Loucy (cell line): ENCODE results near the gene MIEF1.

ENCODE experiments used
- H2AFZ ChIP-seq: fragments of 200-600 bp; sonication (generic); 2 replicates; pipeline ENCODE4 v1.6.0; 2016; ENCODE audit warnings: antibody characterized with exemption, mild to moderate bottlenecking, low read length, moderate library complexity
- H3F3A ChIP-seq: fragments of 200-600 bp; 2 replicates; pipeline ENCODE4 v1.6.0; 2016; ENCODE audit warnings: antibody characterized with exemption, low read depth, mild to moderate bottlenecking
- H3K27me3 ChIP-seq: fragments of 200-600 bp; sonication (generic); 2 replicates; pipeline ENCODE4 v1.6.1; 2014; ENCODE audit warnings: low read length, mild to moderate bottlenecking; ENCODE audit not compliant: insufficient read depth, poor library complexity, severe bottlenecking
- H3K36me3 ChIP-seq: fragments of 200-600 bp; sonication (generic); 2 replicates; pipeline ENCODE4 v1.6.1; 2016; ENCODE audit warnings: low read length; ENCODE audit not compliant: insufficient read depth
- H3K4me1 ChIP-seq: fragments of 200-600 bp; sonication (generic); 2 replicates; pipeline ENCODE4 v1.5.1; 2014; ENCODE audit warnings: low read length, mild to moderate bottlenecking; ENCODE audit not compliant: insufficient read depth, poor library complexity, severe bottlenecking
- H3K4me2 ChIP-seq: fragments of 200-600 bp; sonication (generic); 2 replicates; pipeline ENCODE4 v1.6.0; 2014; ENCODE audit warnings: antibody characterized with exemption, low read length, low read depth, mild to moderate bottlenecking; ENCODE audit not compliant: poor library complexity, severe bottlenecking
- H3K4me3 ChIP-seq: fragments of 200-600 bp; sonication (generic); 2 replicates; pipeline ENCODE4 v1.5.1; 2014; ENCODE audit warnings: low read length, mild to moderate bottlenecking, mixed read lengths; ENCODE audit not compliant: poor library complexity, severe bottlenecking
- H3K79me2 ChIP-seq: fragments of 200-600 bp; sonication (generic); 2 replicates; pipeline ENCODE4 v1.6.1; 2014; ENCODE audit warnings: low read length; ENCODE audit not compliant: insufficient read depth
- H3K9ac ChIP-seq: fragments of 200-600 bp; sonication (generic); 2 replicates; pipeline ENCODE4 v1.6.0; 2014; ENCODE audit warnings: mild to moderate bottlenecking, low read depth, low read length, moderate library complexity; ENCODE audit not compliant: poor library complexity, severe bottlenecking
- H3K9me2 ChIP-seq: fragments of 200-600 bp; sonication (generic); replicated peaks from 2 replicates; pipeline ENCODE4 v1.6.1; 2016; ENCODE audit warnings: low read depth, low read length, mixed read lengths
- H3K9me3 ChIP-seq: fragments of 200-600 bp; sonication (generic); 2 replicates; pipeline ENCODE4 v1.6.1; 2014; ENCODE audit warnings: mild to moderate bottlenecking, antibody characterized with exemption, low read length, low read depth; ENCODE audit not compliant: insufficient read depth
- H4K20me1 ChIP-seq: fragments of 200-600 bp; sonication (generic); 2 replicates; pipeline ENCODE4 v1.6.0; 2014; ENCODE audit warnings: antibody characterized with exemption, low read length, mild to moderate bottlenecking; ENCODE audit not compliant: insufficient read depth, poor library complexity, severe bottlenecking
- EZH2phosphoT487 ChIP-seq: fragments of 200-600 bp; IDR thresholded peaks from 2 replicates; pipeline ENCODE4 v1.6.1; 2018; ENCODE audit warnings: antibody characterized with exemption, mild to moderate bottlenecking, moderate library complexity, borderline replicate concordance
- TF ChIP-seq, protein P1 (sequence below): fragments of 200-600 bp; sonication (generic); conservative IDR thresholded peaks from 2 replicates; pipeline ENCODE4 v1.5.1; 2014; ENCODE audit warnings: mild to moderate bottlenecking, antibody characterized with exemption, low read length

MIEF1 gene

DNA sequence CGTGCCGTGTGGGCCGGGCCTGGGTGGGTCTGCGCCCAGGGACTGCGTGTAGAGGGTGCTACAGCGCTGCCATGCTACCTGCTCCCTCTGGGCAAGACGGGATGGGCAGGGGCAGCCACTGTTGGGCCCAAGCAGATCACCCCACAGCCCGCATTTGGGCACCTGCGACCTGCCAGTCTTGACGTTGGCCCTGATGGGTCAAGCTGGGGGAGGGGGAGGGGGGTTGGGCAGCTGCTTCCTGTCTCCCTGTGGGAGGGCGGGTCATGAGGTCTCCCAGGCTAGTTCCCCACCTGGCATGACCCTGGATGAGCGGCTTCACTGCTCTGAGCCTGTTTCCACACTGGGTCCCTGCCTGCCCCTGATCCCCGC is 33.3 kb downstream of the MIEF1 start:
- H3K79me2 ChIP-seq = peaks cover 22% of the 10 kb centered on the region
- H3K9me2 ChIP-seq = no peaks in the 10 kb centered on the region
- TF ChIP-seq, protein P1, sequence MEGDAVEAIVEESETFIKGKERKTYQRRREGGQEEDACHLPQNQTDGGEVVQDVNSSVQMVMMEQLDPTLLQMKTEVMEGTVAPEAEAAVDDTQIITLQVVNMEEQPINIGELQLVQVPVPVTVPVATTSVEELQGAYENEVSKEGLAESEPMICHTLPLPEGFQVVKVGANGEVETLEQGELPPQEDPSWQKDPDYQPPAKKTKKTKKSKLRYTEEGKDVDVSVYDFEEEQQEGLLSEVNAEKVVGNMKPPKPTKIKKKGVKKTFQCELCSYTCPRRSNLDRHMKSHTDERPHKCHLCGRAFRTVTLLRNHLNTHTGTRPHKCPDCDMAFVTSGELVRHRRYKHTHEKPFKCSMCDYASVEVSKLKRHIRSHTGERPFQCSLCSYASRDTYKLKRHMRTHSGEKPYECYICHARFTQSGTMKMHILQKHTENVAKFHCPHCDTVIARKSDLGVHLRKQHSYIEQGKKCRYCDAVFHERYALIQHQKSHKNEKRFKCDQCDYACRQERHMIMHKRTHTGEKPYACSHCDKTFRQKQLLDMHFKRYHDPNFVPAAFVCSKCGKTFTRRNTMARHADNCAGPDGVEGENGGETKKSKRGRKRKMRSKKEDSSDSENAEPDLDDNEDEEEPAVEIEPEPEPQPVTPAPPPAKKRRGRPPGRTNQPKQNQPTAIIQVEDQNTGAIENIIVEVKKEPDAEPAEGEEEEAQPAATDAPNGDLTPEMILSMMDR = no peak
- TF ChIP-seq EZH2phosphoT487 = no peak
- H3K27me3 ChIP-seq = no peaks in the 10 kb centered on the region
- H3F3A ChIP-seq = no peaks in the 10 kb centered on the region
- H3K36me3 ChIP-seq = no peaks in the 10 kb centered on the region
- H3K4me3 ChIP-seq = no peak overlapping the region
- H3K9me3 ChIP-seq = no peaks in the 10 kb centered on the region
- H4K20me1 ChIP-seq = peaks cover 9% of the 10 kb centered on the region
- H3K4me2 ChIP-seq = peak overlapping the region; percentile 58
- H2AFZ ChIP-seq = peak overlapping the region; percentile 29; the same call in 1 of the 2 replicates
- H3K4me1 ChIP-seq = peaks cover 21% of the 10 kb centered on the region
- H3K9ac ChIP-seq = peak overlapping the region; percentile 3

DNA sequence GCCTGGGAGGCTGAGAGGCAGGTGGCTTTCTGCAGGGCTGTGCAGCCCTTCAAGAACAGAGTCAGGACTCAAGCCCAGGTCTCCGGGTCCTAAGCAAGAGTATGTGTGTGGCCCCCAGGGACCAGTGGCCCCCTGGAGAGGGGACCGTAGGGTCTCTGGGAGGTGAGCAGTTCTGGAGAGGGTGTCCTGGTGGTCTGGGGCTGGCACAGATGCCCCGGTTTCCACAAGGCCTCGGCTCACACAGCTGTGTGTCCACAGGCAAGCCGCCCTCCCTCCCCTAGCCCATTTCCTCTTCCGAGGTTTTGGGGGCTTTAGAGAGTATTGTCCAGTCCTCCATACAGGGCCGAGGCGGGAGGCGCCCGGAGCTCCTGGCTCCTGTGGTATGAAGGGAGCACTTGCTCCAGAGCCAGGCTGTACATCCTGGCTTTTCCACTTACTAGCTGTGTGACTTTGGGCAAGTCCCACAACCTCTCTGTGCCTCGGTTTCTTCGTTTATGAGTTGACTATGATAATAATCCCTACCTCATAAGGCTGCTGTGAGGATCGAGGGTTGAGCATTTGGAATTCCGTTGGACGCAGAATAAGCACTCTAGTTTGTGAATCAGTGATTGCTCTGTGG is 33.9 kb downstream of the MIEF1 start:
- Histone ChIP-seq H3K9me2 (no peaks in the 10 kb centered on the region), H2AFZ (no peak overlapping the region), H3K9me3 (no peaks in the 10 kb centered on the region), H3K4me1 (peaks cover 16% of the 10 kb centered on the region), H3K79me2 (peaks cover 16% of the 10 kb centered on the region), H3F3A (no peaks in the 10 kb centered on the region), H3K4me2 (no peak overlapping the region), H3K27me3 (no peaks in the 10 kb centered on the region), H3K9ac (no peak overlapping the region), H3K4me3 (no peak overlapping the region), H3K36me3 (no peaks in the 10 kb centered on the region), H4K20me1 (peaks cover 6% of the 10 kb centered on the region)
- no peak for TF ChIP-seq EZH2phosphoT487
- TF ChIP-seq, protein P1 = no peak

DNA sequence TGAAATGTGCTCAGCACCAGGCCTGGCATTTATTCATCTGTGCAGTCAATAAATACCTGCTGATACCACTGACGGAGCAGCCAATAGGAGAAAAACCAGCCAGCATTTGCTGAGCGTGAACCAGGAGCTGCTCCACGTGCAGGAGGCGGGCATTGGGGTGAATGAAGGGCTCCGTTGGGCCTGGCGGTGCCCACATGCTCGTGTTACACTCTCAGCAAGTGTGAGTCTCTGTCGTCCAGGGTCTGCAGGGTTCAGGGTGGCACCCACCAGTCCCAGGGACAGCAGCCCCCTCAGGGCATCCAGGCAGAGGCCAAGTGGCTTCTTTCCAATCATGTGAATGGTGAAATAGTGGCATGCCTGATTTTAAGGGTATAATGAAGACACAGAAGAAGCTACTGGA is 34.6 kb downstream of the MIEF1 start:
- Histone ChIP-seq H3K9me3 (no peaks in the 10 kb centered on the region), H3K4me3 (no peak overlapping the region), H3K9ac (no peak overlapping the region), H3K4me2 (no peak overlapping the region), H3K9me2 (no peaks in the 10 kb centered on the region), H3F3A (no peaks in the 10 kb centered on the region), H3K4me1 (peaks cover 9% of the 10 kb centered on the region), H3K36me3 (no peaks in the 10 kb centered on the region), H3K79me2 (peaks cover 8% of the 10 kb centered on the region), H3K27me3 (no peaks in the 10 kb centered on the region), H2AFZ (no peak overlapping the region), H4K20me1 (peaks cover 5% of the 10 kb centered on the region)
- TF ChIP-seq EZH2phosphoT487 = no peak
- TF ChIP-seq, protein P1 = no peak
